ENCODE data around the gene FAM237B.
"Not testable (repeated sequence)": the region's sequence is repeated elsewhere in the genome, so short reads cannot be mapped to it uniquely, and the experiment has no call there.

FAM237B gene

GRCh38 chr7:90320801-90321494 lies at the start of gene FAM237B:
Gene FAM237B, minus strand, starts transcription at chr7:90321304. Its CDS starts 1,556 bp downstream, at chr7:90319748.
- in situ Hi-C loops (cut with HindIII; ENCODE audit: low pct_ligation_motif_present, low sequenced_read_pairs): no loop called here
- H3K4me3 ChIP-seq (ENCODE audit: low read depth, low read length): peak within 1 kb of the TSS; percentile 53
- no peak within 1 kb of the TSS for H3K27ac ChIP-seq
- no peak for DNase-seq
- TF ChIP-seq, protein P1, sequence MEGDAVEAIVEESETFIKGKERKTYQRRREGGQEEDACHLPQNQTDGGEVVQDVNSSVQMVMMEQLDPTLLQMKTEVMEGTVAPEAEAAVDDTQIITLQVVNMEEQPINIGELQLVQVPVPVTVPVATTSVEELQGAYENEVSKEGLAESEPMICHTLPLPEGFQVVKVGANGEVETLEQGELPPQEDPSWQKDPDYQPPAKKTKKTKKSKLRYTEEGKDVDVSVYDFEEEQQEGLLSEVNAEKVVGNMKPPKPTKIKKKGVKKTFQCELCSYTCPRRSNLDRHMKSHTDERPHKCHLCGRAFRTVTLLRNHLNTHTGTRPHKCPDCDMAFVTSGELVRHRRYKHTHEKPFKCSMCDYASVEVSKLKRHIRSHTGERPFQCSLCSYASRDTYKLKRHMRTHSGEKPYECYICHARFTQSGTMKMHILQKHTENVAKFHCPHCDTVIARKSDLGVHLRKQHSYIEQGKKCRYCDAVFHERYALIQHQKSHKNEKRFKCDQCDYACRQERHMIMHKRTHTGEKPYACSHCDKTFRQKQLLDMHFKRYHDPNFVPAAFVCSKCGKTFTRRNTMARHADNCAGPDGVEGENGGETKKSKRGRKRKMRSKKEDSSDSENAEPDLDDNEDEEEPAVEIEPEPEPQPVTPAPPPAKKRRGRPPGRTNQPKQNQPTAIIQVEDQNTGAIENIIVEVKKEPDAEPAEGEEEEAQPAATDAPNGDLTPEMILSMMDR (IDR thresholded peaks at IDR 0.05; ENCODE audit: low read depth, low read length, missing control alignments): no peak
- no peaks in the 10 kb centered on the region for H3K36me3 ChIP-seq (replicated peaks)
- peaks cover 19% of the 10 kb centered on the region for H3K27me3 ChIP-seq (replicated peaks)

GRCh38 chr7:90351987-90352386 lies 30.9 kb upstream of the FAM237B start:
- DNase-seq: no peak
- Histone ChIP-seq H3K36me3 (replicated peaks) (peaks cover 2% of the 10 kb centered on the region), H3K27ac (no peak overlapping the region), H3K27me3 (replicated peaks) (no peaks in the 10 kb centered on the region), H3K4me3 (ENCODE audit: low read depth, low read length) (no peak overlapping the region)
- in situ Hi-C loops (cut with HindIII; ENCODE audit: low pct_ligation_motif_present, low sequenced_read_pairs): no loop called here
- TF ChIP-seq, protein P1 (IDR thresholded peaks at IDR 0.05; ENCODE audit: low read depth, low read length, missing control alignments): no peak

DNA sequence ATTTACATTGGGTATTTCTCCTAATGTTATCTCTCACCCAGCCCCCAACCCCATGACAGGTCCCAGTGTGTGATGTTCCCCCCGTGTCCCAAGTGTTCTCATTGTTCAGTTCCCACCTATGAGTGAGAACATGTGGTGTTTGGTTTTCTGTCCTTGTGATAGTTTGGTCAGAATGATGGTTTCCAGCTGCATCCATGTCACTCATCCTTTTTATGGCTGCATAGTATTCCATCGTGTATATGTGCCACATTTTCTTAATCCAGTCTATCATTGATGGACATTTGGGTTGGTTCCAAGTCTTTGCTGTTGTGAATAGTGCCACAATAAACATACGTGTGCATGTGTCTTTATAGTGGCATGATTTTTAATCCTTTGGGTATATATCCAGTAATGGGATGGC lies 28.9 kb upstream of the FAM237B start:
- DNase-seq; H3K27me3 ChIP-seq (replicated peaks); H3K27ac ChIP-seq; H3K36me3 ChIP-seq (replicated peaks); H3K4me3 ChIP-seq (ENCODE audit: low read depth, low read length); in situ Hi-C loops (cut with HindIII; ENCODE audit: low pct_ligation_motif_present, low sequenced_read_pairs): not testable (repeated sequence)

- Histone ChIP-seq H3K4me3 (ENCODE audit: low read depth, low read length) (no peak overlapping the region), H3K27me3 (replicated peaks) (no peaks in the 10 kb centered on the region), H3K36me3 (replicated peaks) (peaks cover 1% of the 10 kb centered on the region), H3K27ac (no peak overlapping the region)
- no peak for DNase-seq
- in situ Hi-C loops (cut with HindIII; ENCODE audit: low pct_ligation_motif_present, low sequenced_read_pairs): no loop called here
- TF ChIP-seq, protein P1 (IDR thresholded peaks at IDR 0.05; ENCODE audit: low read depth, low read length, missing control alignments): no peak
Measured at GRCh38 chr7:90349305-90349704, 28.2 kb upstream of the FAM237B start.

DNA sequence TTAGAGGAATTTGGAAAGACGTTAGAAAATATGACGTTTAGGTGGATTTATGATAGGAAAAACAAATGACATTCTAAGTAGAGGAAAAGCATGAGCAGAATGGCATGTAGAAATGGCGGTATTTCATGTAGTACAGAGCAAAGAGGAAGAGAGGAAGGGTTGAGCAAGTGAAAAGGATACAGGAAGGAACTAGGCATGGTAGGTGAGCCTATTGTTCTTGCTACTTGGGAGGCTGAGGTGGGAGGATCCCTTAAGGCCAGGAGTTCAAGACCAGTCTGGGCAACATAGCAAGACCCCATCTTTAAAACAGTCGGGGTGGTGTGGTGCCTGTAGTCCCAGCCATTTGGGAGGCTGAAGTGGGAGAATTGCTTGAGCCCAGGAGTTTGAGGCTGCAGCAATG lies 26.7 kb upstream of the FAM237B start:
- in situ Hi-C loops (cut with HindIII; ENCODE audit: low pct_ligation_motif_present, low sequenced_read_pairs): no loop called here
- no peak for DNase-seq
- TF ChIP-seq, protein P1 (IDR thresholded peaks at IDR 0.05; ENCODE audit: low read depth, low read length, missing control alignments): no peak
- Histone ChIP-seq H3K27ac (no peak overlapping the region), H3K36me3 (replicated peaks) (no peaks in the 10 kb centered on the region), H3K27me3 (replicated peaks) (no peaks in the 10 kb centered on the region), H3K4me3 (ENCODE audit: low read depth, low read length) (peak overlapping the region; percentile 94)

DNA sequence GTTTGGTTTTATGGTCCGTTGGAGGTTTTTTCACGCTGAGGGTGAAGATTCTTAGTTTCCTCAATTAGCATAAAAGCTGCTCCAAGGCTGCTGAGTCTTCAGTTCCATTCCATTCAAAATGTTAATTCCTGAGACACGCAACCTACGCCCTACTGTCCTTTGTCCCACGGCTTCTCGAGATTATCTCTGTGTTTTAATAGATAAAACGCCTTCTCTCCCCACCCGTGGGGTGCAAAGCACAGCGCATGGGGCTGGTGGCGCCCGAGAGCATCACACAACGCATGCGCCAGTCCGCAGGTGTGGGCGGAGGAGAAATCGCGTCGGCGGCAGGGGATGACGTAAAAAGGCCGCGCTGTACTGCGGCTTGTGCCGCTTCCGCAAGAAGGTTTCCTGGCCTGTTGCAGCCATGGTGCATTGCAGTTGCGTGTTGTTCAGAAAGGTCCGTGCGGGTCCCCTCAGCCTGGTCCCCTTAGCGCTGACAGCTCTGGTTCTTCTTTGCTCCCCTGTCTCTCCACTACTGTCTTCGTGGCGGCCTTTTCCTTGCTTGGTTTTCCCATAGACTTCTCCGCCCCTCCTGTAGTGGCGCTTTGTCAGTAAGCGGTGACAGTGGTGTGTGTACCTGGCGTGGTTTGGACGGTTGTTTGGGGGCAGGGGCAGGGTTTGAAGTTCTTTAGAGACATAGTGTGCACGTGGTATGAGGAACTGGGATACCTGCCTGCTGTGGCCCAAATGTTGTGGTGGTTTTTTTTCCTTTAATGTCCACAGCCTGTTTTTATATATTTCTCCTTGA lies 25.4 kb upstream of the FAM237B start, which contains the start of gene GTPBP10:
TSS of gene GTPBP10 (plus strand) at position 381 of the 790 bp plus-strand sequence. CDS start at position 407, 26 bp downstream.
- DNase-seq: peak; percentile 89
- no peaks in the 10 kb centered on the region for H3K36me3 ChIP-seq (replicated peaks)
- H3K27ac ChIP-seq: peak within 1 kb of the TSS; percentile 73
- in situ Hi-C loops (cut with HindIII; ENCODE audit: low pct_ligation_motif_present, low sequenced_read_pairs): no loop called here
- peak within 1 kb of the TSS; percentile 94 for H3K4me3 ChIP-seq (ENCODE audit: low read depth, low read length)
- TF ChIP-seq, protein P1 (IDR thresholded peaks at IDR 0.05; ENCODE audit: low read depth, low read length, missing control alignments): peak; percentile 82
- H3K27me3 ChIP-seq (replicated peaks): no peaks in the 10 kb centered on the region

Data from brain microvascular endothelial cell (primary cell).